Stimulated activated CD4-positive, alpha-beta T cell treated with anti-CD3 and anti-CD28 coated beads, Interleukin-15, amount 100 ng/mL, for 24 hours (primary cell): ENCODE results near the gene GMPR.
"Not testable (repeated sequence)": the region's sequence is repeated elsewhere in the genome, so short reads cannot be mapped to it uniquely, and the experiment has no call there.

Experiments
- DNase-seq: peaks from one replicate; pipeline ENCODE4 v3.0.0-alpha.2; 2020

The GMPR gene

GRCh38 chr6:16238057-16238962 lies at the start of gene GMPR:
Gene GMPR, plus strand, starts transcription at chr6:16238587. Its CDS starts 107 bp downstream, at chr6:16238694.
- DNase-seq: peak; percentile 87

- DNase-seq: no peak
These were observed 48.2 kb upstream of the GMPR start for GRCh38 chr6:16190214-16190613.

GRCh38 chr6:16196260-16196983 lies 42.0 kb upstream of the GMPR start:
- no peak for DNase-seq

- DNase-seq: no peak
These were observed 41.3 kb upstream of the GMPR start for GRCh38 chr6:16196984-16197546.

- no peak for DNase-seq
These were observed 40.2 kb upstream of the GMPR start for GRCh38 chr6:16198061-16198705.

GRCh38 chr6:16199804-16200203 lies 38.6 kb upstream of the GMPR start:
- no peak for DNase-seq

GRCh38 chr6:16200321-16200883 lies 38.0 kb upstream of the GMPR start:
- DNase-seq: no peak

GRCh38 chr6:16201706-16202105 lies 36.7 kb upstream of the GMPR start:
- DNase-seq: no peak

GRCh38 chr6:16204653-16205376 lies 33.6 kb upstream of the GMPR start:
- DNase-seq: no peak

GRCh38 chr6:16205377-16206144 lies 32.8 kb upstream of the GMPR start:
- DNase-seq: no peak

- DNase-seq: peak; percentile 45
These were observed 31.8 kb upstream of the GMPR start for GRCh38 chr6:16206595-16207037.

GRCh38 chr6:16208989-16209388 lies 29.4 kb upstream of the GMPR start:
- no peak for DNase-seq

- DNase-seq: no peak
These were observed 28.8 kb upstream of the GMPR start for GRCh38 chr6:16209539-16209938.

- no peak for DNase-seq
These were observed 26.1 kb upstream of the GMPR start for GRCh38 chr6:16212276-16212675.

- DNase-seq: no peak
These were observed 21.8 kb upstream of the GMPR start for GRCh38 chr6:16216501-16217155.

GRCh38 chr6:16217156-16217721 lies 21.1 kb upstream of the GMPR start:
- no peak for DNase-seq

GRCh38 chr6:16222826-16223225 lies 15.6 kb upstream of the GMPR start:
- DNase-seq: no peak

GRCh38 chr6:16223362-16223761 lies 15.0 kb upstream of the GMPR start:
- no peak for DNase-seq

GRCh38 chr6:16224409-16224808 lies 14.0 kb upstream of the GMPR start:
- no peak for DNase-seq

GRCh38 chr6:16225062-16225731 lies 13.2 kb upstream of the GMPR start:
- DNase-seq: not testable (repeated sequence)
